Nephron (organoid): ENCODE measurements around the gene PEAK1.

Experiments
- H3K27ac Mint-ChIP-seq, 3 experiments: 2 replicates each; pipeline ENCODE4 v1.8.0; 2020; ENCODE audit warnings: mixed read lengths in 3 of 3, mild to moderate bottlenecking in 2 of 3, moderate library complexity in 1 of 3
- H3K27me3 Mint-ChIP-seq: 2 replicates; pipeline ENCODE4 v1.8.0; 2021; ENCODE audit warnings: low read depth, mild to moderate bottlenecking, moderate library complexity, mixed read lengths
- H3K36me3 Mint-ChIP-seq: 2 replicates; pipeline ENCODE4 v1.8.0; 2020; ENCODE audit warnings: low read depth, mixed read lengths
- H3K4me1 Mint-ChIP-seq: 2 replicates; pipeline ENCODE4 v1.8.0; 2020; ENCODE audit warnings: mixed read lengths
- H3K4me3 Mint-ChIP-seq, 3 experiments: 2 replicates each; pipeline ENCODE4 v1.8.0; 2020; ENCODE audit warnings: mild to moderate bottlenecking in 3 of 3, mixed read lengths in 3 of 3, moderate library complexity in 2 of 3
- H3K9me3 Mint-ChIP-seq: 2 replicates; pipeline ENCODE4 v1.8.0; 2020; ENCODE audit warnings: mixed read lengths
- TF ChIP-seq, protein P1 (sequence below), 3 experiments: fragments of 200-600 bp; sonication (generic); IDR thresholded peaks; one replicate each; pipeline ENCODE4 v1.5.0; 2021; ENCODE audit warnings: antibody characterized with exemption in 3 of 3; ENCODE audit not compliant: unreplicated experiment in 3 of 3

PEAK1 gene

DNA sequence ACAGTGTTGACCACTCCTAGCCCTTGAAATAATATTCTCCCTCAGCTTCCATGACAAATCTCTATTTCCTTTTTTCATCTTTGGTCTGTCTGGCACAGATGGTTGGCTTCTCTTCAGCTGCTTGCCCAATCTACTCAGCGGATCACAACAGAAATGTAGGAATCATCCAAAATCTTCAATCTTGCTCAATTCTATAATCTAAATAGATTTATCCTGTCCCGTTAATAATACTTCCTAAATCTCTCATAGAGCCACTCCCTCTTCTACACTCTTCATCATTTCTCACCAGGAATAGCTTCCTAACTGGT is 3.8 kb downstream of the PEAK1 start:
- H3K4me1 Mint-ChIP-seq = peaks cover 38% of the 10 kb centered on the region
- TF ChIP-seq, protein P1, sequence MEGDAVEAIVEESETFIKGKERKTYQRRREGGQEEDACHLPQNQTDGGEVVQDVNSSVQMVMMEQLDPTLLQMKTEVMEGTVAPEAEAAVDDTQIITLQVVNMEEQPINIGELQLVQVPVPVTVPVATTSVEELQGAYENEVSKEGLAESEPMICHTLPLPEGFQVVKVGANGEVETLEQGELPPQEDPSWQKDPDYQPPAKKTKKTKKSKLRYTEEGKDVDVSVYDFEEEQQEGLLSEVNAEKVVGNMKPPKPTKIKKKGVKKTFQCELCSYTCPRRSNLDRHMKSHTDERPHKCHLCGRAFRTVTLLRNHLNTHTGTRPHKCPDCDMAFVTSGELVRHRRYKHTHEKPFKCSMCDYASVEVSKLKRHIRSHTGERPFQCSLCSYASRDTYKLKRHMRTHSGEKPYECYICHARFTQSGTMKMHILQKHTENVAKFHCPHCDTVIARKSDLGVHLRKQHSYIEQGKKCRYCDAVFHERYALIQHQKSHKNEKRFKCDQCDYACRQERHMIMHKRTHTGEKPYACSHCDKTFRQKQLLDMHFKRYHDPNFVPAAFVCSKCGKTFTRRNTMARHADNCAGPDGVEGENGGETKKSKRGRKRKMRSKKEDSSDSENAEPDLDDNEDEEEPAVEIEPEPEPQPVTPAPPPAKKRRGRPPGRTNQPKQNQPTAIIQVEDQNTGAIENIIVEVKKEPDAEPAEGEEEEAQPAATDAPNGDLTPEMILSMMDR (IDR thresholded peaks at IDR 0.05; ENCODE audit: unreplicated experiment in 3 of 3) = no peak

DNA sequence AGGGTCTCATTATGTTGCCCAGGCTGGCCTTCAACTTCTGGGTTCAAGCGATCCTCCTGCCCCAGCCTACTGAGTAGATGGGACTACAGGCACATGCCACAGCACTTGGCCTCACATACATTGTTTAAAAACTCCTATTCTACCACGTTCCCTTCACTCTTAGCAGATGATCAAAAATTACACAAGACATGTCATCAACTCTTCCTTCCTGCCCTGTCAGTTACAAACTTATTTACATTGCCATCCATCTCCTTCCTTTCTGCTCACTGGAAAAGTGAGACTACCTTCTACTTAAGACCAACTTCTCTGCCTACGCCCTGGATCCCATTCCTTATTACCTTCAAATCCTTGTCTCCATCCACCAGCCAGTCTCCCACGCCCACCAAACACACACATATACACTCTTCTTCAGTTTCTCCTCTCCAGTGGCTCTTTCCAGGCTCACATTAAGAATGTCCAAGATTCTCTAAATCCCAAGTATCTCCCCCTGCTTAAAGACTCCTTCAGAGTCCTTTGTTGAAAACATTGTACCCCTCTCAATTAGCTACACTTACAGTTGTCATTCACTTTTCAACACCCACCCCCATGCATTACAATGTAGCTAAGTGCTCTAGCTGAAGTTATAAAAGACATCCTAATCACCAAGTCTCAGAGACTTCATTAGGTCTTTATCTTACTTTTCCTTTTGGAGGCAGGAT is 4.3 kb downstream of the PEAK1 start:
- no peaks in the 10 kb centered on the region for H3K27me3 Mint-ChIP-seq
- no peak overlapping the region for H3K27ac Mint-ChIP-seq
- TF ChIP-seq, protein P1 (IDR thresholded peaks at IDR 0.05; ENCODE audit: unreplicated experiment in 3 of 3) = no peak
- H3K4me1 Mint-ChIP-seq = peaks cover 38% of the 10 kb centered on the region
- no peaks in the 10 kb centered on the region for H3K9me3 Mint-ChIP-seq
- no peaks in the 10 kb centered on the region for H3K36me3 Mint-ChIP-seq
- no peak overlapping the region for H3K4me3 Mint-ChIP-seq

More for the DNA sequence above, 3.8 kb downstream of the PEAK1 start:
- Mint-ChIP-seq H3K27me3 (no peaks in the 10 kb centered on the region), H3K4me3 (no peak overlapping the region), H3K27ac (no peak overlapping the region), H3K36me3 (no peaks in the 10 kb centered on the region), H3K9me3 (no peaks in the 10 kb centered on the region)

DNA sequence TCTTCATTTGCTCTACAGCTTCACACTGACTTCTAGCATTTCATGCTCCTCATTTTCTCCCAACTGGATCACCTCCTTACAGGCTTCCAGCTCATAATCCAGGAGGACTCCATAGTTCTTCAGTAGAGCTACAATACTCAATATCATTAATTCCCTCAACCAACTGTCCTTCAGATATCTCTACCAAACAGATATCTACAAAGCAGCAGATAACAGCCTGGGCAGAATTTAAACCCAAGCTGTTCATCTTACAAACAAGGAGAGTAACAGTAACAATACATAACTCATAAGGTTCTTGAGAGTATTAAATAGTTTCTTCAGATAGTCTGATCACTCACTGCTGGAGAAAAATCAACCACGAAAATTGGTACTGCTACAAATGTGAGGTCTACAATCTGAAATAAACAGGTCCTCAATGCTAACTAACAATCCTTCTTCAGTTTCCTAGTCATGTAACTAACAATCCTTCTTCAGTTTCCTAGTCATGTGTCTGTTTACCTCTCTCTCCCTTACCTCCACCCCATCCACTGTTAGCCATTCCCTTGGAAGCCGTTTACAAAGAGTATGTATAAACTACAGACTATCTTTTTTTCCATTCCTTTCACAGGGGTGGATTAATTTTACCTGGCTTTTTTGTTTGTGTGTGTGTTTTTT is 5.0 kb downstream of the PEAK1 start:
- Mint-ChIP-seq H3K4me1 (peaks cover 38% of the 10 kb centered on the region), H3K27ac (no peak overlapping the region), H3K4me3 (no peak overlapping the region), H3K27me3 (no peaks in the 10 kb centered on the region), H3K36me3 (no peaks in the 10 kb centered on the region), H3K9me3 (no peaks in the 10 kb centered on the region)
- TF ChIP-seq, protein P1 (IDR thresholded peaks at IDR 0.05; ENCODE audit: unreplicated experiment in 3 of 3) = no peak

DNA sequence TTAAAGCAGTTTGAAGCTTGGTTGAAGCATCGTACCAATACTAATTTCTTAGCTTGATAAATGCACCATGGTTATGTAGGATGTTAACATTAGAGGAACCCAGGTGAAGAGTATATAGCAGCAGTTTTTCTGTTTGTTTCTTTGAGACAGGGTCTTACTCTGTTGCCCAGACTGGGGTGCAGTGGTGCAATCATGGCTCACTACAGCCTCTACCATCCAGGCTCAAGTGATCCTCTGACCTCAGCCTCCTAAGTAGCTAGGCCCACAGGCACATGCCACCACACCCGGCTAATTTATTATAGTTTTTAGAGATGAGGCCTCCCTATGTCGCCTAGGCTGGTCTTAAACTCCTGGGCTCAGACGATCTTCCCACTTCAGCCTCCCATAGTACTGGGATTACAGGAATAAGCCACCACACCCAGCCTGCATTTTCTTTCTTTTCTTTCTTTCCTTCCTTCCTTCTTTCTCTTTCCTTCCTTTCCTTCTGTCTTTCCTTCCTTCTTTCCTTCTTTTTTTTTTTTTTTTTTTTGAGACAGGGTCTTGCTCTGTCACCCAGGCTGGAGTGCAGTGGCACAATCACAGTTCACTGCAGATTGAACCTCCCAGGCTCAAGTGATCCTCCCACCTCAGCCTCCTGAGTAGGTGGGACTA is 6.1 kb downstream of the PEAK1 start:
- Mint-ChIP-seq H3K27ac (no peak overlapping the region), H3K4me1 (peaks cover 39% of the 10 kb centered on the region), H3K9me3 (no peaks in the 10 kb centered on the region), H3K36me3 (no peaks in the 10 kb centered on the region), H3K27me3 (no peaks in the 10 kb centered on the region), H3K4me3 (no peak overlapping the region)
- TF ChIP-seq, protein P1 (IDR thresholded peaks at IDR 0.05; ENCODE audit: unreplicated experiment in 3 of 3) = no peak

DNA sequence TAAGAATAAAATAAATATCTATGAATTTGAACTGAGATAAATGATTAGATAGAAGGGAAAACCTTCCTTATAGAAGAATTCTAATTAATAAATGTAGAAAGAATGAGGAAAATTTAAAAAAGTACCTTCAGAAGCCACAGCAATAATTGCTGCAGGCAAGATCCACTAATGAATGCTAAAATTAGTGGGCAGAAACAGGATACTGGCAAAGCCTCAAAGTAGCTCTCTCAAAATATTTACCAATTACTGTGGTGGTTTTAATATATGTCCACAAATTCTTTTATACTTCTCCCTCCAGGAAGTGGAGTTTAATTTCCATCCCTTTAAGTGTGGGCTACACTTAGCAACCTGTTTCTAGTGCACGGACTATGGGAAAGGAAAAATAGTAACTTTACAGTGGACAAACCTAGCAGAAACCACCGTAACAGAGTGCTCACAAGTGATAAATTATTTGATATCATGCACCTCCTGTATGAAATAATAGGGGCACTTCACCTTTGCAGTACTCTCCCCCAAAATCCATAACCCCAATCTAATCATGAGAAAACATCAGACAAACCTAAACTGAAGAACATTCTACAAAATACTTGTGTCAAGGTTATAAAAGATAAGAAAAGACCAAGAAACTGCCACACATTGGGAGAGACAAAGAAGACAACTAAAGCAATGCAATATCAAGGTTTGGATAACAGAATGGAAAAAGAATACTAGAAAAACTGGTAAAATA is 6.8 kb downstream of the PEAK1 start:
- Mint-ChIP-seq H3K36me3 (no peaks in the 10 kb centered on the region), H3K27me3 (no peaks in the 10 kb centered on the region), H3K4me1 (peaks cover 32% of the 10 kb centered on the region), H3K27ac (no peak overlapping the region), H3K4me3 (no peak overlapping the region), H3K9me3 (no peaks in the 10 kb centered on the region)
- TF ChIP-seq, protein P1 (IDR thresholded peaks at IDR 0.05; ENCODE audit: unreplicated experiment in 3 of 3) = no peak
